T-cell (primary cell): Measurements from ENCODE around the gene CEP44. TPM values are rescaled to one million over a fixed set of nuclear protein-coding genes. Genes with fewer than 3 reads are reported as not detected.
"Not testable (repeated sequence)": the region's sequence is repeated elsewhere in the genome, so short reads cannot be mapped to it uniquely, and the experiment has no call there.

Experiments
- ATAC-seq, 4 experiments: fragments of 200-7000 bp in 3 of 4; fragments of 150-1000 bp in 1 of 4; cut with Tn5 transposase; replicated peaks in 1 of 4; 1 replicate in 3 of 4; 2 replicates in 1 of 4; pipeline ENCODE4 v1.10.0; 2021; ENCODE audit warnings: moderate library complexity in 3 of 4, mild to moderate bottlenecking in 2 of 4, moderate number of reproducible peaks in 1 of 4
- CTCF ChIA-PET, 2 donors: fragments of 300-600 bp; sonication (Branson Sonifier 250); formaldehyde crosslinking; loops; one replicate each; lab custom pipeline; 2022; ENCODE audit warnings: antibody characterized with exemption in 2 of 2; lab: Charles Lee
- POLR2A ChIA-PET, 2 donors: fragments of 300-600 bp; sonication (Branson Sonifier 250); formaldehyde crosslinking; loops; one replicate each; lab custom pipeline; 2022; ENCODE audit warnings: antibody characterized with exemption in 2 of 2; lab: Charles Lee
- DNase-seq, 35 experiments: peaks; one replicate each; pipeline versions ENCODE4 v3.0.0 to v3.0.0-alpha.2; 2013 to 2023
- H3K27ac ChIP-seq: one replicate; pipeline ENCODE4 v1.5.1; 2013; ENCODE audit warnings: low read length
- H3K27me3 ChIP-seq, 2 experiments: replicated peaks in 1 of 2; 1 replicate in 1 of 2; 2 replicates in 1 of 2; pipeline versions ENCODE4 v1.6.1 to v1.7.0; 2013; ENCODE audit warnings: low read length in 1 of 2, mixed read lengths in 1 of 2; ENCODE audit not compliant: control insufficient read depth in 2 of 2, insufficient read depth in 2 of 2; ENCODE audit errors: extremely low read depth in 1 of 2
- H3K36me3 ChIP-seq, 2 donors: 1 replicate in 1 of 2; 2 replicates in 1 of 2; pipeline versions ENCODE4 v1.6.1 to v1.7.0; 2013; ENCODE audit warnings: low read length in 1 of 2; ENCODE audit not compliant: control insufficient read depth in 2 of 2, insufficient read depth in 1 of 2; ENCODE audit errors: extremely low read depth in 1 of 2
- H3K4me1 ChIP-seq, 2 experiments: 1 replicate in 1 of 2; 2 replicates in 1 of 2; pipeline versions ENCODE4 v1.6.1 to v1.7.0; 2013; ENCODE audit warnings: low read length in 2 of 2, mixed read lengths in 1 of 2; ENCODE audit not compliant: insufficient read depth in 2 of 2, control insufficient read depth in 1 of 2; ENCODE audit errors: extremely low read depth in 1 of 2
- H3K4me3 ChIP-seq, 2 donors: 1 replicate in 1 of 2; 2 replicates in 1 of 2; pipeline versions ENCODE4 v1.5.1 to v1.7.0; 2013; ENCODE audit warnings: mild to moderate bottlenecking in 2 of 2, low read length in 1 of 2, moderate library complexity in 1 of 2; ENCODE audit not compliant: control insufficient read depth in 1 of 2; ENCODE audit errors: extremely low read depth in 1 of 2
- H3K9me3 ChIP-seq: 2 replicates; pipeline ENCODE4 v1.7.0; 2013
- H3K27ac Mint-ChIP-seq, 2 donors: one replicate each; pipeline ENCODE4 v1.8.0; 2020 to 2021; ENCODE audit warnings: mild to moderate bottlenecking in 2 of 2, mixed read lengths in 2 of 2
- H3K27me3 Mint-ChIP-seq, 2 donors: one replicate each; pipeline ENCODE4 v1.8.0; 2021 to 2022; ENCODE audit warnings: mixed read lengths in 2 of 2
- H3K36me3 Mint-ChIP-seq: one replicate; pipeline ENCODE4 v1.8.0; 2021; ENCODE audit warnings: mixed read lengths
- H3K4me1 Mint-ChIP-seq, 3 donors: one replicate each; pipeline ENCODE4 v1.8.0; 2020 to 2022; ENCODE audit warnings: mixed read lengths in 3 of 3, mild to moderate bottlenecking in 1 of 3
- H3K4me3 Mint-ChIP-seq, 3 donors: one replicate each; pipeline ENCODE4 v1.8.0; 2020 to 2022; ENCODE audit warnings: mild to moderate bottlenecking in 3 of 3, mixed read lengths in 3 of 3, moderate library complexity in 3 of 3
- H3K9me3 Mint-ChIP-seq, 3 donors: one replicate each; pipeline ENCODE4 v1.8.0; 2020 to 2022; ENCODE audit warnings: mixed read lengths in 3 of 3
- WGBS: methylation state at CpG from one replicate; pipeline ENCODE4 v1.1.5; 2013; ENCODE audit warnings: missing lambda C conversion rate; ENCODE audit not compliant: insufficient coverage; 5-methylcytosine and 5-hydroxymethylcytosine counted together
- total RNA-seq, 35 experiments: library from RNA in 6 of 35; stranded (reverse) in 6 of 35; fragments of 120-200 nt in 1 of 35; gene quantifications; one replicate each; pipeline versions ENCODE4 v1.2.1 to v1.2.4 and lab custom pipeline; 2013 to 2026

CEP44 gene
- total RNA-seq, 5 donors from 2014 or later (not counting 1 experiment from before 2014, with no cell fraction given): 17.3 to 22.0 (median 18.8) TPM

DNA sequence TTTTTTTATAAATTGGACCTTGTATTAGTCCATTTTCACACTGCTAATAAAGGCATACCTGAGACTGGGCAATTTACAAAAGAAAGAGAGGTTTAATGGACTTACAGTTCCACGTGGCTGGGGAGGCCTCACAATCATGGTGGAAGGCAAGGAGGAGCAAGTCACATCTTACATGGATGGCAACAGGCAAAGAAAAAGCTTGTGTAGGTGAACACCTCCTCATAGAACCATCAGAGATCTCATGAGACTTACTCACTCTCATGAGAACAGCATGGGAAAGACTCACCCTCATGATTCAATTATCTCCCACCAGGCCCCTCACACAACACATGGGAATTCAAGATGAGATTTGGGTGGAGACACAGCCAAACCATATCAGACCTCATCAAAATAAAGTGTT, 80.1 kb downstream of the CEP44 start:
- H3K27ac Mint-ChIP-seq, H3K36me3 Mint-ChIP-seq, H3K4me3 ChIP-seq, H3K36me3 ChIP-seq, ATAC-seq, H3K9me3 ChIP-seq, H3K9me3 Mint-ChIP-seq, POLR2A ChIA-PET, H3K27ac ChIP-seq, DNase-seq, H3K4me3 Mint-ChIP-seq, H3K4me1 Mint-ChIP-seq, H3K27me3 Mint-ChIP-seq, H3K27me3 ChIP-seq, H3K4me1 ChIP-seq: not testable (repeated sequence)
- no CpG with 5 or more reads among the region's 1 CpG for WGBS
- CTCF ChIA-PET: interaction anchor here in 1 of 2 donors (0.7 kb wide), 1 partner anchor 269 kb away, joined by 11 read pairs; no protein-coding TSS in a partner anchor

DNA sequence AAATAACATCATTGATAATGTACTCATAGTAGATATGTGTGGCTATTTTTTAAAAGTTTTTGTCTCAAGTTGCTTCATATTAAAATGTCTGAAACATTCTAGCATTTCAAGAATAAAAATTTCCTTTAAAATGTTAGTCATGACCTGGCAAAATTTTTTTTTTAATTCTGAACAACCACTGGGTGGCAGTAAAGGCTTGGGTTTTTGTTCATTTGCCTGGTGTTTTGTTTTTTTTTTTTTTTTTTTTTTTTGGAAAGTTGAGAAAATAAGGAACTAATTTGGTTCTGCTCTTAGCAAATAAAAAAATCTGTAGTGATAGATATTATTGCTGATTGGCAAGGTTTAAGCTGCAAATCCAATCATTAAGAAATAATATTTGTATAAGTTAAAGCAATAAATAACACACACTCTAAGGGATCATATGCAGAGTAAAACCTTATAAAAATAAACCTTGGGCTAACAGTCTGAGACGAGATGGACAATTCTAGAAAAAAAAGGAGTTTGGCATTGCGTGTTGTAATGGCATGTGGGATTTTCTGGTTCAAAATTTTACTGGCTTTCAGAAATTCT, 81.4 kb downstream of the CEP44 start:
- peaks cover 0 to 2% (median 0%) of the 10 kb centered on the region in 3 donors for H3K9me3 Mint-ChIP-seq
- H3K27ac ChIP-seq: no peak overlapping the region
- no peak overlapping the region for H3K4me3 Mint-ChIP-seq
- ChIA-PET POLR2A (interaction anchor here in 1 of 2 donors (0.7 kb wide), 1 partner anchor 161 kb away, joined by 10 read pairs; no protein-coding TSS in a partner anchor), CTCF (interaction anchor here (0.6 to 1.0 kb wide), 9 partner anchors 12 to 482 kb away, joined by 3 to 9 read pairs (median 6); no protein-coding TSS in a partner anchor)
- H3K9me3 ChIP-seq: no peaks in the 10 kb centered on the region
- no peaks in the 10 kb centered on the region for H3K36me3 ChIP-seq
- no peaks in the 10 kb centered on the region for H3K4me1 ChIP-seq
- no peaks in the 10 kb centered on the region for H3K36me3 Mint-ChIP-seq
- H3K4me1 Mint-ChIP-seq: no peaks in the 10 kb centered on the region
- no peak overlapping the region for H3K27ac Mint-ChIP-seq
- ATAC-seq (no peak), DNase-seq (peak in 3 of 35 experiments; percentile 4 to 52 (median 8))
- H3K27me3 Mint-ChIP-seq: peaks cover 2 to 4% of the 10 kb centered on the region in 2 donors
- H3K4me3 ChIP-seq: no peak overlapping the region
- no CpG with 5 or more reads among the region's 2 CpGs for WGBS
- no peaks in the 10 kb centered on the region for H3K27me3 ChIP-seq

DNA sequence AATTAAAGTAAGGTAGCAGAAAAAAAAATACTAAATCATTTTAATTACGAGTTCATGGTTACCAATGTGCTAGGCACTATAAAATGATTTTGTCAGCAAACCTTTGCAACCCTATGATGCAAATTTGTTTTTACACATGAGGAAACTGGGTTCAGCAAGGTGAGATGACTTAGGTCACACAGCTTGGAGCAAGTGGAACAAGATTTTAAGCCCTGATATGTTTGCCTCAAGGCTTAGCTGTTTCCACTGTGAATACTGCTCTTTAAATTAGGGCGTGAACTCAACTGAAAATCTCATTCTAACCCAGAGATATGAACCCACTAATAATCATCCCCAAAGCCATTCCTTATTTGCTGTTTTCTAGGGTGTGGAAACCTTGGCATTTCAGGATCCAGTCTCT, 86.3 kb downstream of the CEP44 start:
- no peak overlapping the region for H3K4me3 ChIP-seq
- H3K9me3 Mint-ChIP-seq: peaks cover 0 to 2% (median 0%) of the 10 kb centered on the region in 3 donors
- POLR2A ChIA-PET: no interaction called here
- ATAC-seq: no peak
- DNase-seq: no peak
- no CpG with 5 or more reads among the region's 2 CpGs for WGBS
- H3K27me3 ChIP-seq: no peaks in the 10 kb centered on the region
- no peaks in the 10 kb centered on the region for H3K36me3 Mint-ChIP-seq
- CTCF ChIA-PET: no interaction called here
- no peaks in the 10 kb centered on the region for H3K4me1 ChIP-seq
- no peaks in the 10 kb centered on the region for H3K36me3 ChIP-seq
- H3K27ac ChIP-seq: no peak overlapping the region
- no peaks in the 10 kb centered on the region for H3K27me3 Mint-ChIP-seq
- H3K4me1 Mint-ChIP-seq: no peaks in the 10 kb centered on the region
- no peak overlapping the region for H3K27ac Mint-ChIP-seq
- H3K9me3 ChIP-seq: no peaks in the 10 kb centered on the region
- H3K4me3 Mint-ChIP-seq: no peak overlapping the region

DNA sequence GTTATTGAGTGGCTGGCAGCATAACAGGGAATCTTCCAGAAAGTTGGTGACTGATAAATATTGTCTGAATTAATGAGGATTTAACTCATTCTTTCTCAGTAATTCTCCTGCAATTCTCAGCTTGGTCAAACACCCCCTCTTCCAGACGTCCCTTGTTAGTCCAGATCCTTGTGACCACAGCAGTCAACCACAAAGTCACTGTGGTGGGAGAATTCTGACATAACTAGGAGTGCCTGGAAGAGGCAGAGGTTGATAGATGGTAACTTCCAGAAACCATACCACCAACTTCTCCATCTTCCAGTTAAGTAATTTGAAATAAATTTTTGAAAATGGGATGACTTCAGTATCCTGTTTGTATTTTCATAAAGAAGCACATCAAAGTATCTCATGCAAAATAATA, 90.1 kb downstream of the CEP44 start:
- Histone ChIP-seq H3K27me3 (no peaks in the 10 kb centered on the region), H3K36me3 (no peaks in the 10 kb centered on the region), H3K9me3 (no peaks in the 10 kb centered on the region), H3K4me1 (no peaks in the 10 kb centered on the region), H3K27ac (no peak overlapping the region), H3K4me3 (no peak overlapping the region)
- H3K4me1 Mint-ChIP-seq: no peaks in the 10 kb centered on the region
- ATAC-seq: no peak
- CTCF ChIA-PET: no interaction called here
- H3K36me3 Mint-ChIP-seq: no peaks in the 10 kb centered on the region
- POLR2A ChIA-PET: no interaction called here
- WGBS: no CpG with 5 or more reads among the region's 1 CpG
- no peak for DNase-seq
- peaks cover 0 to 4% of the 10 kb centered on the region in 2 donors for H3K27me3 Mint-ChIP-seq
- no peaks in the 10 kb centered on the region for H3K9me3 Mint-ChIP-seq
- no peak overlapping the region for H3K4me3 Mint-ChIP-seq
- H3K27ac Mint-ChIP-seq: no peak overlapping the region

DNA sequence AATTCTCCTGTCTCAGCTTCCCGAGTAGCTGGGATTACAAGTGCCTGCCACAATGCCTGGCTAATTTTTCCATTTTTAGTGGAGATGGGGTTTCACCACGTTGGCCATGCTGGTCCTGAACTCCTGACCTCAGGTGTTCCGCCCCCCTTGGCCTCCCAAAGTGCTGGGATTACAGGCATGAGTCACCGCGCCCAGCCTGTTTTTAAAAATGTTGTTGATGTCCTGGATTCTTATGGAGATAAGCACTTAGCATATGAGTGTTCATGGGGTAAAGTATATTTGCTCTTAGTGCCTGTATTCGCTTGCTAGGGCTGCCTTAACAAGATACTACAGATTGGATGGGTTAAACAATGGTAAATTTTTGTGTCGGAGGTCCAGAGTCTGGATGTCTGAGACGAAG, 91.7 kb downstream of the CEP44 start:
- no peak for ATAC-seq
- no peaks in the 10 kb centered on the region for H3K36me3 ChIP-seq
- Mint-ChIP-seq H3K4me1 (no peaks in the 10 kb centered on the region), H3K4me3 (no peak overlapping the region), H3K27me3 (peaks cover 0 to 4% of the 10 kb centered on the region in 2 donors), H3K9me3 (no peaks in the 10 kb centered on the region), H3K27ac (no peak overlapping the region), H3K36me3 (no peaks in the 10 kb centered on the region)
- no peak overlapping the region for H3K27ac ChIP-seq
- no peaks in the 10 kb centered on the region for H3K4me1 ChIP-seq
- POLR2A ChIA-PET: no interaction called here
- H3K9me3 ChIP-seq: no peaks in the 10 kb centered on the region
- WGBS: 77% methylated on average over 6 of the region's 8 CpGs
- no peaks in the 10 kb centered on the region for H3K27me3 ChIP-seq
- no peak overlapping the region for H3K4me3 ChIP-seq
- CTCF ChIA-PET: no interaction called here
- no peak for DNase-seq

DNA sequence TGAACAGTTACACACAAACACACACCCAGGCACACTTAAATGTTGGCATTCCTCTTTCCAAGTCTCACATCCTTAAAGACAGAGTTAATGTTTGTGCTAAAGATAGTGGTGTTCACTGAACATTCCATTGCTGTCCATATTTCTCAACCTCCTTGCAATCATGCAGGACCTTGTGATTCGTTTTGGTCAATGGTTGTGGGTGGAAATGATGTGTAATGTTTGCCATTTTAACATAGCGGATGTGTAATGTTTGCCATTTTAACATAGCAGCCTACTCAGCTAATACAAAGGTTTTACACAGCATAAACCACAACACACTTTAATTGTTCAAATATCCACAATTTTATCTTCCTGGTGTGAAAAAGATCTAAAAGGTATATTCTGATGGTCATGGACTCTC, 93.9 kb downstream of the CEP44 start:
- WGBS: no CpG with 5 or more reads among the region's 2 CpGs
- Mint-ChIP-seq H3K9me3 (no peaks in the 10 kb centered on the region), H3K27me3 (peaks cover 1 to 4% of the 10 kb centered on the region in 2 donors), H3K27ac (no peak overlapping the region), H3K4me3 (no peak overlapping the region), H3K4me1 (no peaks in the 10 kb centered on the region), H3K36me3 (no peaks in the 10 kb centered on the region)
- Histone ChIP-seq H3K36me3 (no peaks in the 10 kb centered on the region), H3K27ac (no peak overlapping the region), H3K4me1 (no peaks in the 10 kb centered on the region), H3K27me3 (no peaks in the 10 kb centered on the region), H3K4me3 (no peak overlapping the region), H3K9me3 (no peaks in the 10 kb centered on the region)
- CTCF ChIA-PET: interaction anchor here in 1 of 2 donors (0.9 kb wide), 1 partner anchor 19 kb away, joined by 3 read pairs; no protein-coding TSS in a partner anchor
- ATAC-seq: no peak
- DNase-seq: no peak
- POLR2A ChIA-PET: interaction anchor here in 1 of 2 donors (0.5 kb wide), 1 partner anchor 344 kb away, joined by 3 read pairs; no protein-coding TSS in a partner anchor
